GM12892 (cell line): ENCODE measurements around the gene LRMDA.

Experiments
- POLR2A ChIP-seq: IDR thresholded peaks from 2 replicates; pipeline ENCODE4 v1.6.1; 2011; ENCODE audit warnings: low read depth, low read length, control low read depth
- TAF1 ChIP-seq: IDR thresholded peaks from 2 replicates; pipeline ENCODE4 v1.6.1; 2011; ENCODE audit warnings: low read depth, mild to moderate bottlenecking, control low read depth, low read length, borderline replicate concordance

DNA sequence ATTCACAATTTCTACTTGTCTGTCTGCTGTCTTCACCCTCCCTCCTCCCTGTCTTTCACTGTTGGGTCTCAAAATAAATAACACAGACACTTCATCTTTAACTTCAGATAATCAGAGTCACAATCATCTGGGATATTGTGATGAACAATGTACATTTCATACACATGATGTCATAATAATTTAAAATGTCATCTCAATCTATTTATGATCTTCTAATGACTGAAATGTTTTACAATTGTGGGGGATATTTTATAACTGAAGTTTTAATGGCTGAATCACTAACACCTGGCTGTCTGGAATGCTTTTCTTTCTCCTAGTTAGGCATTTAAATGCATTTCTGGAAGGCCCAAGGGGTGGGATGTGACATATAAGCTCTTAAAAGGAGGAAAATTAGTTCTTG, 859.8 kb downstream of the LRMDA start:
- TF ChIP-seq POLR2A (no peak), TAF1 (no peak)
